ENCODE data around the gene LALBA.
A peak's percentile ranks its signal among the peaks of the same experiment; 100 is the strongest.
"Not testable (repeated sequence)": the region's sequence is repeated elsewhere in the genome, so short reads cannot be mapped to it uniquely, and the experiment has no call there.

Gene LALBA

GRCh38 chr12:48557919-48558318 lies 11.9 kb downstream of the LALBA start:
- no peak for TF ChIP-seq CTCF (IDR thresholded peaks at IDR 0.05; ENCODE audit: insufficient read depth, low read depth, low read length, missing control alignments)

GRCh38 chr12:48556631-48557030 lies 13.2 kb downstream of the LALBA start:
- no peak for TF ChIP-seq CTCF (IDR thresholded peaks at IDR 0.05; ENCODE audit: insufficient read depth, low read depth, low read length, missing control alignments)
- H3K4me3 ChIP-seq (ENCODE audit: low read length), result no peak overlapping the region
- DNase-seq (ENCODE audit: low read depth), result no peak

More at GRCh38 chr12:48557919-48558318, 11.9 kb downstream of the LALBA start:
- DNase-seq (ENCODE audit: low read depth), result no peak
- no peak overlapping the region for H3K4me3 ChIP-seq (ENCODE audit: low read length)

GRCh38 chr12:48553666-48554343 lies 16.0 kb downstream of the LALBA start:
- not testable (repeated sequence) for H3K4me3 ChIP-seq (ENCODE audit: low read length)
- peak; percentile 15 for DNase-seq (ENCODE audit: low read depth)

- H3K4me3 ChIP-seq (ENCODE audit: low read length), result not testable (repeated sequence)
Observed at GRCh38 chr12:48551636-48552035, 18.2 kb downstream of the LALBA start.

GRCh38 chr12:48547012-48547411 lies 22.8 kb downstream of the LALBA start:
- H3K4me3 ChIP-seq (ENCODE audit: low read length); DNase-seq (ENCODE audit: low read depth): not testable (repeated sequence)

More at GRCh38 chr12:48551636-48552035, 18.2 kb downstream of the LALBA start:
- not testable (repeated sequence) for DNase-seq (ENCODE audit: low read depth)

GRCh38 chr12:48545833-48546469 lies 23.9 kb downstream of the LALBA start:
- no peak for DNase-seq (ENCODE audit: low read depth)
- H3K4me3 ChIP-seq (ENCODE audit: low read length), result no peak overlapping the region
- TF ChIP-seq CTCF (IDR thresholded peaks at IDR 0.05; ENCODE audit: insufficient read depth, low read depth, low read length, missing control alignments), result no peak

GRCh38 chr12:48542300-48542928 lies 27.4 kb downstream of the LALBA start:
- TF ChIP-seq CTCF (IDR thresholded peaks at IDR 0.05; ENCODE audit: insufficient read depth, low read depth, low read length, missing control alignments), result peak; percentile 70
- H3K4me3 ChIP-seq (ENCODE audit: low read length), result no peak overlapping the region
- peak; percentile 49 for DNase-seq (ENCODE audit: low read depth)

GRCh38 chr12:48536602-48537001 lies 33.2 kb downstream of the LALBA start:
- TF ChIP-seq CTCF (IDR thresholded peaks at IDR 0.05; ENCODE audit: insufficient read depth, low read depth, low read length, missing control alignments), result no peak

More at GRCh38 chr12:48536602-48537001, 33.2 kb downstream of the LALBA start:
- H3K4me3 ChIP-seq (ENCODE audit: low read length), result no peak overlapping the region
- no peak for DNase-seq (ENCODE audit: low read depth)
